Measurements from ENCODE around the gene CDC42EP3.

GRCh38 chr2:37705191-37705590, 33.7 kb upstream of the CDC42EP3 start:
- TF ChIP-seq CTCF (IDR thresholded peaks at IDR 0.05) (no peak), POLR2A (IDR thresholded peaks at IDR 0.05) (no peak)

Data from thyroid gland (tissue), 4 donors.